Calu3 (cell line): Measurements from ENCODE around the gene EFR3B. TPM values are rescaled to one million over a fixed set of nuclear protein-coding genes. Genes with fewer than 3 reads are reported as not detected.

Source experiments
- BruUV-seq: library from RNA; stranded (reverse); fragments of 400-500 nt; replicated peaks from 2 replicates; lab custom pipeline; 2021; lab: Mats Ljungman, UMichigan
- CTCF ChIA-PET: fragments of 300-600 bp; sonication (Branson Sonifier 250); formaldehyde crosslinking; loops from one replicate; lab custom pipeline; 2022; ENCODE audit warnings: antibody characterized with exemption; lab: Charles Lee
- DNase-seq: peaks from one replicate; pipeline ENCODE4 v3.0.0; 2022
- H3K27ac Mint-ChIP-seq: one replicate; pipeline ENCODE4 v1.8.0; 2022; ENCODE audit warnings: mixed read lengths; ENCODE audit not compliant: unreplicated experiment
- H3K27me3 Mint-ChIP-seq: one replicate; pipeline ENCODE4 v1.8.0; 2022; ENCODE audit warnings: mixed read lengths; ENCODE audit not compliant: unreplicated experiment
- H3K36me3 Mint-ChIP-seq: one replicate; pipeline ENCODE4 v1.8.0; 2022; ENCODE audit warnings: mild to moderate bottlenecking, moderate library complexity, mixed read lengths; ENCODE audit not compliant: insufficient read depth, unreplicated experiment
- H3K4me1 Mint-ChIP-seq: one replicate; pipeline ENCODE4 v1.8.0; 2022; ENCODE audit warnings: mild to moderate bottlenecking, low read depth, mixed read lengths; ENCODE audit not compliant: unreplicated experiment
- H3K4me3 Mint-ChIP-seq: one replicate; pipeline ENCODE4 v1.8.0; 2022; ENCODE audit warnings: mild to moderate bottlenecking, low read depth, moderate library complexity, mixed read lengths; ENCODE audit not compliant: unreplicated experiment
- H3K9me3 Mint-ChIP-seq: one replicate; pipeline ENCODE4 v1.8.0; 2022; ENCODE audit warnings: low read depth, mixed read lengths; ENCODE audit not compliant: unreplicated experiment
- CTCF ChIP-seq: fragments of 200-600 bp; IDR thresholded peaks from one replicate; pipeline ENCODE4 v1.8.0; 2022; ENCODE audit warnings: antibody characterized with exemption; ENCODE audit not compliant: unreplicated experiment
- intact Hi-C: fragments of 100-400 bp; cut with micrococcal nuclease; formaldehyde crosslinking; loops from one replicate; pipeline ENCODE4 v1.10.0; 2022; ENCODE audit not compliant: unreplicated experiment
- total RNA-seq: library from RNA; stranded (reverse); gene quantifications from 2 replicates; pipeline ENCODE4 v1.2.3, GENCODE V29; 2022

Gene EFR3B
- total RNA-seq, 1 experiment from 2014 or later = 0.17 TPM

- Mint-ChIP-seq H3K36me3 (no peaks in the 10 kb centered on the region), H3K4me1 (no peaks in the 10 kb centered on the region), H3K4me3 (no peak overlapping the region), H3K9me3 (no peaks in the 10 kb centered on the region), H3K27me3 (peaks cover 64% of the 10 kb centered on the region), H3K27ac (no peak overlapping the region)
- BruUV-seq = no TSS peak
- DNase-seq = no peak
- intact Hi-C loops = no loop called here
- CTCF ChIA-PET = no interaction called here
- TF ChIP-seq CTCF = no peak
Observed at GRCh38 chr2:25029183-25029554, 12.7 kb upstream of the EFR3B start.

- BruUV-seq = no TSS peak
- no peak overlapping the region for H3K27ac Mint-ChIP-seq
- H3K36me3 Mint-ChIP-seq = no peaks in the 10 kb centered on the region
- no peak for DNase-seq
- peaks cover 67% of the 10 kb centered on the region for H3K27me3 Mint-ChIP-seq
- H3K9me3 Mint-ChIP-seq = no peaks in the 10 kb centered on the region
- no peak for TF ChIP-seq CTCF
- intact Hi-C loops = no loop called here
- CTCF ChIA-PET = no interaction called here
- no peaks in the 10 kb centered on the region for H3K4me1 Mint-ChIP-seq
- no peak overlapping the region for H3K4me3 Mint-ChIP-seq
Observed at GRCh38 chr2:25030702-25031101, 11.2 kb upstream of the EFR3B start.

- Mint-ChIP-seq H3K9me3 (no peaks in the 10 kb centered on the region), H3K4me1 (no peaks in the 10 kb centered on the region), H3K27me3 (peaks cover 73% of the 10 kb centered on the region), H3K27ac (no peak overlapping the region), H3K36me3 (no peaks in the 10 kb centered on the region), H3K4me3 (no peak overlapping the region)
- TF ChIP-seq CTCF = no peak
- CTCF ChIA-PET = no interaction called here
- no peak for DNase-seq
- BruUV-seq = no TSS peak
- intact Hi-C loops = no loop called here
Observed at GRCh38 chr2:25032094-25032493, 9.8 kb upstream of the EFR3B start.

- Mint-ChIP-seq H3K9me3 (no peaks in the 10 kb centered on the region), H3K4me3 (no peak overlapping the region), H3K4me1 (no peaks in the 10 kb centered on the region), H3K27me3 (peaks cover 79% of the 10 kb centered on the region), H3K36me3 (no peaks in the 10 kb centered on the region), H3K27ac (no peak overlapping the region)
- CTCF ChIA-PET = no interaction called here
- no peak for TF ChIP-seq CTCF
- intact Hi-C loops = no loop called here
- DNase-seq = no peak
- no TSS peak for BruUV-seq
Observed at GRCh38 chr2:25032901-25033300, 9.0 kb upstream of the EFR3B start.

- H3K4me3 Mint-ChIP-seq = no peak overlapping the region
- peaks cover 84% of the 10 kb centered on the region for H3K27me3 Mint-ChIP-seq
- CTCF ChIA-PET = interaction anchor here (0.7 kb wide), 1 partner anchor 1586 kb away, joined by 4 read pairs; no protein-coding TSS in a partner anchor
- TF ChIP-seq CTCF = no peak
- BruUV-seq = no TSS peak
- intact Hi-C loops = no loop called here
- H3K4me1 Mint-ChIP-seq = no peaks in the 10 kb centered on the region
- no peak for DNase-seq
- no peak overlapping the region for H3K27ac Mint-ChIP-seq
- no peaks in the 10 kb centered on the region for H3K36me3 Mint-ChIP-seq
- no peaks in the 10 kb centered on the region for H3K9me3 Mint-ChIP-seq
Observed at GRCh38 chr2:25034081-25034480, 7.8 kb upstream of the EFR3B start.
